ENCODE results near the gene CCDC9.

CCDC9 gene

DNA sequence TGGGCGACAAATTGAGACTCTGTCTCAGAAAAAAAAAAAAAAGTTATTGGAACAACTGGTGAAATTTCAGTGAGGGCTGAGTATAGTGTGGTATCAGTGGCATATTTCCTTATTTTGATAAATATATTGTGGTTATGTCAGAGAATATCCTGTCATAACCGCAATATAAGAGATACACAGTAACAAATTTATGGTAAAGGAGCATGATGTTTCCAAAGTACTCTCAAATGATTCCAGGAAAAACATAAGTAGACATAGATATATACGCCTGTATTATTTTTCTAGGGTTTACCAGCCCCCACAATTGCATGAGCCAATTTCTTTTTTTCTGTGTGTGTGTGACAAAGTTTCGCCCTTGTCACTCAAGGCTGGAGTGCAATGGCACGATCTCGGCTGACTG lies 47.6 kb downstream of the CCDC9 start:
- DNase-seq (ENCODE audit: low read depth in 1 of 2, low spot score in 1 of 2) = no peak
- no peak for TF ChIP-seq JUND (IDR thresholded peaks at IDR 0.05; ENCODE audit: low read depth)
- in situ Hi-C loops (cut with HindIII; ENCODE audit: low pct_unique_long_range_greater_than_20kb, low sequenced_read_pairs) = no loop called here

- peak; percentile 41 to 76 for DNase-seq (ENCODE audit: low read depth in 1 of 2, low spot score in 1 of 2)
- in situ Hi-C loops (cut with HindIII; ENCODE audit: low pct_unique_long_range_greater_than_20kb, low sequenced_read_pairs) = no loop called here
- TF ChIP-seq JUND (IDR thresholded peaks at IDR 0.05; ENCODE audit: low read depth) = no peak
Measured at GRCh38 chr19:47305309-47305751, 49.0 kb downstream of the CCDC9 start.

- no peak for TF ChIP-seq JUND (IDR thresholded peaks at IDR 0.05; ENCODE audit: low read depth)
- DNase-seq (ENCODE audit: low read depth in 1 of 2, low spot score in 1 of 2) = no peak
- in situ Hi-C loops (cut with HindIII; ENCODE audit: low pct_unique_long_range_greater_than_20kb, low sequenced_read_pairs) = no loop called here
Measured at GRCh38 chr19:47306303-47306702, 50.0 kb downstream of the CCDC9 start.

DNA sequence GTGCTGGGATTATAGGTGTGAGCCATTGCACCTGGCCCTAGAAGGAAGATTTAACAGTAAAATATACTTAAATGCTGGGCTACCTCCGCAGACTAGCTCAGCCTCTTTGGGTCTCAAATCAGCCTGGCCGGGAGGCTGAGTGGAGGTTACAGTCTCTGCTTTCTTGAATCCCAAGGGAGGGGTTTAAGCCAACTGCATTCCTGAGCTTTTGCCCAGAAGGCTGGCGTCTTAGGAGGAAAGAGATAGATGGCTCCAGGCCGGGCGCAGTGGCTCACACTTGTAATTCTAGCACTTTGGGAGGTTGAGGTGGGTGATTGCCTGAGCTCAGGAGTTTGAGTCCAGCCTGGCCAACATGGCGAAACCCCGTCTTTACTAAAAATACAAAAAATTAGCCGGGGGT lies 52.7 kb downstream of the CCDC9 start:
- in situ Hi-C loops (cut with HindIII; ENCODE audit: low pct_unique_long_range_greater_than_20kb, low sequenced_read_pairs) = no loop called here
- DNase-seq (ENCODE audit: low read depth in 1 of 2, low spot score in 1 of 2) = no peak
- no peak for TF ChIP-seq JUND (IDR thresholded peaks at IDR 0.05; ENCODE audit: low read depth)

- no peak for TF ChIP-seq JUND (IDR thresholded peaks at IDR 0.05; ENCODE audit: low read depth)
- in situ Hi-C loops (cut with HindIII; ENCODE audit: low pct_unique_long_range_greater_than_20kb, low sequenced_read_pairs) = no loop called here
- no peak for DNase-seq (ENCODE audit: low read depth in 1 of 2, low spot score in 1 of 2)
Measured at GRCh38 chr19:47309608-47310007, 53.3 kb downstream of the CCDC9 start, which contains the start of gene C5AR1. Gene C5AR1, plus strand, starts transcription at chr19:47309861. Its CDS starts 35 bp downstream, at chr19:47309896.

GRCh38 chr19:47310323-47310722 lies 54.0 kb downstream of the CCDC9 start:
- in situ Hi-C loops (cut with HindIII; ENCODE audit: low pct_unique_long_range_greater_than_20kb, low sequenced_read_pairs) = no loop called here
- no peak for DNase-seq (ENCODE audit: low read depth in 1 of 2, low spot score in 1 of 2)
- TF ChIP-seq JUND (IDR thresholded peaks at IDR 0.05; ENCODE audit: low read depth) = no peak

DNA sequence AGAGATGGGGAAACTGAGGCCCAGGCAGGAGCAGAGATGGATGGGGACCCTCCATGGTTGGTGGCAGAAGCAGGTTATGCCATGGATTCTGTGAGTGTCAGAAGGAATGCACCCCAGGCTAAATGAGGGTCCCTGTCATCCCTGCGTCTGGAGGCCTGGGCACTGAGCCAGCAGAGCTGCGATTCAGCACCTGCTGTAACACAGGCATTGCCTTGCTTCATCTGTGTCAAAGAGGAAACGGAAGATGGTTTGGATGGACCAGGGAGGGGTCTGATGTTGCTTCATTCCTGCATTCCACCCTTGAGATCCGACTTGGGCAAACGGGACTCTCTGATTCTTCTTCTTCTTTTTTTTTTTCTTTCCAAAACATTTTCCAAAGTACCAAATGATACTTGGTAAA lies 54.5 kb downstream of the CCDC9 start:
- no peak for TF ChIP-seq JUND (IDR thresholded peaks at IDR 0.05; ENCODE audit: low read depth)
- no peak for DNase-seq (ENCODE audit: low read depth in 1 of 2, low spot score in 1 of 2)
- in situ Hi-C loops (cut with HindIII; ENCODE audit: low pct_unique_long_range_greater_than_20kb, low sequenced_read_pairs) = no loop called here

- in situ Hi-C loops (cut with HindIII; ENCODE audit: low pct_unique_long_range_greater_than_20kb, low sequenced_read_pairs) = no loop called here
- DNase-seq (ENCODE audit: low read depth in 1 of 2, low spot score in 1 of 2) = no peak
- no peak for TF ChIP-seq JUND (IDR thresholded peaks at IDR 0.05; ENCODE audit: low read depth)
Measured at GRCh38 chr19:47312366-47313006, 56.2 kb downstream of the CCDC9 start.

GRCh38 chr19:47313754-47314295 lies 57.5 kb downstream of the CCDC9 start:
- no peak for TF ChIP-seq JUND (IDR thresholded peaks at IDR 0.05; ENCODE audit: low read depth)
- in situ Hi-C loops (cut with HindIII; ENCODE audit: low pct_unique_long_range_greater_than_20kb, low sequenced_read_pairs) = no loop called here
- DNase-seq (ENCODE audit: low read depth in 1 of 2, low spot score in 1 of 2) = no peak

DNA sequence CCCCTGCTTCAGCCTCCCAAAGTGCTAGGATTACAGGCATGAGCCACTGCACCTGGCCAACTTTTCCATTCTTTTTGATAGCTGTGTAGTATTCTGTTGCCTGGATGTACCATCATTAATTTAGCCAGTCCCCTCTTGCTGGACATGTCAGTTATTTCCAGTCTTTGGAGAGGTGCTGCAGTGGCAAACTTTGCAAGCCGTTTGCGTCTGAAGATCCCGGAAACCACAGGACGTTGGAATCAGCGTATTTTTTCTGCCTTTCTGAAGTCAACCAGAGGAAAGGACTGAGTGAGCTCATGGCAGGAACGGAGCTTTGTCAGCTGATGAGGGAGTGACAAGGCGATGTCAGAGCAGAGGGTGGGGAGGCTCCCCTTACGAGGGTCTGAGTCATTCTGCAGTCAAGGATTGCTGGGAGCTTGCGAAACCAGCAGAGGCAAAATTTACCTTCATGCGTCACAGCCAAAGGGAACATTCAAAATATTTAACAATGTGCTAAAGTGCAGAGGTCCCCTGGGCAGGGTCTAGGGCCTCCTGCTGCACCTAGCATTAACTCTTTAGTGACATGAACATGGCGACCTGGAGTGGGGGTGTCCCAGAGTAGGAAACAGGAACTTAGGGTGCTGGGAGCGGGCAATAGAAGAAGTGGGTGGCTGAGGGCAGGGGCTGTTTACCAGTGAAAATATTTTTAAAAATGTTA lies 58.9 kb downstream of the CCDC9 start:
- no peak for TF ChIP-seq JUND (IDR thresholded peaks at IDR 0.05; ENCODE audit: low read depth)
- DNase-seq (ENCODE audit: low read depth in 1 of 2, low spot score in 1 of 2) = peak in 1 of 2 experiments; percentile 53
- in situ Hi-C loops (cut with HindIII; ENCODE audit: low pct_unique_long_range_greater_than_20kb, low sequenced_read_pairs) = no loop called here

GRCh38 chr19:47316513-47316912 lies 60.2 kb downstream of the CCDC9 start:
- DNase-seq (ENCODE audit: low read depth in 1 of 2, low spot score in 1 of 2) = no peak
- in situ Hi-C loops (cut with HindIII; ENCODE audit: low pct_unique_long_range_greater_than_20kb, low sequenced_read_pairs) = no loop called here
- TF ChIP-seq JUND (IDR thresholded peaks at IDR 0.05; ENCODE audit: low read depth) = no peak

GRCh38 chr19:47319923-47320871 lies 63.9 kb downstream of the CCDC9 start:
- DNase-seq (ENCODE audit: low read depth in 1 of 2, low spot score in 1 of 2) = no peak
- TF ChIP-seq JUND (IDR thresholded peaks at IDR 0.05; ENCODE audit: low read depth) = no peak
- in situ Hi-C loops (cut with HindIII; ENCODE audit: low pct_unique_long_range_greater_than_20kb, low sequenced_read_pairs) = no loop called here
